Chondrocyte (in vitro differentiated cells): Measurements from ENCODE around the gene NRSN1. TPM values are rescaled to one million over a fixed set of nuclear protein-coding genes. Genes with fewer than 3 reads are reported as not detected.

ENCODE experiments used
- DNase-seq: peaks from one replicate; pipeline ENCODE4 v3.0.0; 2021; ENCODE audit warnings: mixed read lengths, low spot score
- H3K27ac Mint-ChIP-seq: one replicate; pipeline ENCODE4 v1.8.0; 2021; ENCODE audit warnings: mild to moderate bottlenecking, moderate library complexity, mixed read lengths; ENCODE audit not compliant: unreplicated experiment
- H3K27me3 Mint-ChIP-seq: 2 replicates; pipeline ENCODE4 v1.8.0; 2021; ENCODE audit warnings: low read depth, mixed read lengths
- H3K36me3 Mint-ChIP-seq: 2 replicates; pipeline ENCODE4 v1.8.0; 2021; ENCODE audit warnings: low read depth, mixed read lengths
- H3K4me1 Mint-ChIP-seq: 2 replicates; pipeline ENCODE4 v1.8.0; 2021; ENCODE audit warnings: low read depth, mild to moderate bottlenecking, mixed read lengths
- H3K4me3 Mint-ChIP-seq: one replicate; pipeline ENCODE4 v1.8.0; 2021; ENCODE audit warnings: mild to moderate bottlenecking, moderate library complexity, mixed read lengths; ENCODE audit not compliant: unreplicated experiment
- H3K9me3 Mint-ChIP-seq: 2 replicates; pipeline ENCODE4 v1.8.0; 2021; ENCODE audit warnings: low read depth, mixed read lengths
- CTCF ChIP-seq: fragments of 200-600 bp; sonication (generic); IDR thresholded peaks from 2 replicates; pipeline ENCODE4 v1.5.0; 2021; ENCODE audit warnings: antibody characterized with exemption, mild to moderate bottlenecking, moderate library complexity
- total RNA-seq: library from RNA; stranded (reverse); gene quantifications from 3 replicates; pipeline ENCODE4 v1.2.1, GENCODE V29; 2021

The NRSN1 gene
- total RNA-seq, 1 donor from 2014 or later: not detected

- H3K36me3 Mint-ChIP-seq: no peaks in the 10 kb centered on the region
- DNase-seq: no peak
- no peak overlapping the region for H3K27ac Mint-ChIP-seq
- H3K9me3 Mint-ChIP-seq: peaks cover 2% of the 10 kb centered on the region
- no peak overlapping the region for H3K4me3 Mint-ChIP-seq
- H3K4me1 Mint-ChIP-seq: no peaks in the 10 kb centered on the region
- peaks cover 1% of the 10 kb centered on the region for H3K27me3 Mint-ChIP-seq
- no peak for TF ChIP-seq CTCF
Measured at GRCh38 chr6:24092407-24092806, 33.6 kb upstream of the NRSN1 start.

GRCh38 chr6:24093381-24093780 lies 32.6 kb upstream of the NRSN1 start:
- Mint-ChIP-seq H3K9me3 (peaks cover 2% of the 10 kb centered on the region), H3K36me3 (no peaks in the 10 kb centered on the region), H3K27ac (no peak overlapping the region), H3K4me3 (no peak overlapping the region), H3K4me1 (no peaks in the 10 kb centered on the region), H3K27me3 (peaks cover 3% of the 10 kb centered on the region)
- DNase-seq: no peak
- TF ChIP-seq CTCF: no peak

- TF ChIP-seq CTCF: no peak
- Mint-ChIP-seq H3K9me3 (no peaks in the 10 kb centered on the region), H3K27ac (no peak overlapping the region), H3K36me3 (no peaks in the 10 kb centered on the region), H3K4me3 (no peak overlapping the region), H3K4me1 (no peaks in the 10 kb centered on the region), H3K27me3 (peaks cover 4% of the 10 kb centered on the region)
- DNase-seq: no peak
Measured at GRCh38 chr6:24099181-24099580, 26.8 kb upstream of the NRSN1 start.

- Mint-ChIP-seq H3K36me3 (no peaks in the 10 kb centered on the region), H3K9me3 (no peaks in the 10 kb centered on the region), H3K27ac (no peak overlapping the region), H3K27me3 (peaks cover 4% of the 10 kb centered on the region), H3K4me1 (no peaks in the 10 kb centered on the region), H3K4me3 (no peak overlapping the region)
- TF ChIP-seq CTCF: no peak
- DNase-seq: no peak
Measured at GRCh38 chr6:24100024-24100769, 25.8 kb upstream of the NRSN1 start.

GRCh38 chr6:24100770-24101155 lies 25.3 kb upstream of the NRSN1 start:
- no peak for TF ChIP-seq CTCF
- Mint-ChIP-seq H3K9me3 (no peaks in the 10 kb centered on the region), H3K4me3 (no peak overlapping the region), H3K36me3 (no peaks in the 10 kb centered on the region), H3K27ac (no peak overlapping the region), H3K4me1 (no peaks in the 10 kb centered on the region), H3K27me3 (peaks cover 4% of the 10 kb centered on the region)
- no peak for DNase-seq
